CD4-positive, alpha-beta T cell treated with Interleukin-15 for 4 hours (primary cell): Measurements from ENCODE around the gene FBXL4.

Source experiments
- DNase-seq: peaks from one replicate; pipeline ENCODE4 v3.0.0-alpha.2; 2020; ENCODE audit warnings: low spot score

FBXL4 gene

DNA sequence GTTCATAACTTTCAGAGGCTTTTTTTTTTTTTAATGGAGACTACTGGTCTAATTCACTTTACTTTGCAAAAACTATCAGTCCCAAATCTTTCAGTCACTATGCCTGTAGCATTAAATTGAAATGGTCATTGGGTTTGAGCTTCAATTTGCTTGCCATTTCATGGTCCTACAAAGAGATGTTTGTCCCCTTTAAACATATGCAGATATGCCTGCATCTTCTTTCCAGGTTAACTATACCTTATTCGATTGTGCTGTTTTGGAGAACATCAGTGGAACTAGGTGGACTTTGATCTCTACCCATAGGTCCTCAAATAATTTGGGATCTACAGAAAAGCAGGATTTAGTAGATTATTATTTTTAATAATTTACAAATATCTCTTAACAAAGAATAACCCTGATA, 108.8 kb downstream of the FBXL4 start:
- no peak for DNase-seq

DNA sequence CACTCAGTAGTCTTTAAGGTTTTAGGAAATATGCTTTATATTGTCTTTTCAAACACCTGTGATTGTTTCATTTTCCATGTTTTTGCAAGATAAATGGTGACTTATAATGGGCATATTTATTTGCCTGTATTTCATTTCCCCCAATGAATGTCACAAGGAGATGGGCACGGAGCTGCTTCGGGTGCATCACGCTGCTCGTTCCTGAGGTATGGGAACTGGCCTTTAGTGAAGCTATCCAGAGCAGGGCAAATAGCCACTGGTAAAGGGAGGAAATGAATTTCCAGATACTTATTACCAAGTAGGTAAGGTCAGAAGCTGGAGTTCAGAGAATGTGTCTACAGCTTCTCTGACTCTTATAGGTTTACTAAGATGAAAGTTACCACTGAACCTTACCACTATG, 109.7 kb downstream of the FBXL4 start:
- DNase-seq = no peak

DNA sequence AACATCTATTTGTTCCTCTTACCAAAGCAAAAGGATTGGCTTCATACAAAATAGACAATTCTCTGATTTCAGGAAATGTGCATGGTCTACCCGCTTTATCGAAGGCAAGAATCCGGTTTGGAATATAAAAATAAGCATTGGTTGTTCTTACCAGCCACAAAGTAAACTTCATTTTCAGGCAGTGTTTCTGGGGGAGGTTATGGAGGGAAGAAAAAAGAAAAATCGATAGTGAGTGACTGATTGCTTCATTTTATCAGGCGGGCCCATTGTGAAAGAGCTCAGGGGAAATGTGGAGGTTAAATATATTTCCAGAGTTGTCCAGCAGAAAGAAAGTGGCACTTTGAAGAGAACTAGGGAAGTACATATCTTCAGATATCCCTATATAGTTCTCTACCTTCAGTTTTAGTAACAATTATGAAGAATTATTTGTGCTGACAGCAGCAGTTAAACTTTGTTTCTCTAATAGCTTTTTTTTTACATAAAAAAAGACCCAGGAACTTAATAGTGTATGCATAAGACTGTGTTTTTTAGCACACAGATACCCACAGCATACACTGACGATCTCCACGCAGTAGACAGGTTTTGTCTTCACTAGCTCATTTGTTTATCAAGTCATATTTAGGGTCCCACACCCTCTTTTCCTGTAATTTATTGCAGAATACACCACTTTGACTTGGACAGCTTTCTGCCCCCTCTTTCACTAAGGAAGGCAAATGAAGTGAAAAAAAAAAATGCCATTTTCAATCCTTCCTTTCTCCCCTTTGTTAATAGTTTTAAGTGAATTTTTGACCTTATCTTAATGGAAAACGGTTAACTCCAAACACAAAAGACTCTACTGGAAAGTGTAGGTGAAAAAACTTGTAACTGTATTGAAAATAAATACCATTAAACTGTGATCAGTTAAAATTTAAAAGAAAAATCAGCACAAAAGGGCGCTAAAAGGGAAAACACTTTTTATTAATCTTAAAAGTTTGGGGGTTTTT, 110.5 kb downstream of the FBXL4 start:
- DNase-seq = no peak

DNA sequence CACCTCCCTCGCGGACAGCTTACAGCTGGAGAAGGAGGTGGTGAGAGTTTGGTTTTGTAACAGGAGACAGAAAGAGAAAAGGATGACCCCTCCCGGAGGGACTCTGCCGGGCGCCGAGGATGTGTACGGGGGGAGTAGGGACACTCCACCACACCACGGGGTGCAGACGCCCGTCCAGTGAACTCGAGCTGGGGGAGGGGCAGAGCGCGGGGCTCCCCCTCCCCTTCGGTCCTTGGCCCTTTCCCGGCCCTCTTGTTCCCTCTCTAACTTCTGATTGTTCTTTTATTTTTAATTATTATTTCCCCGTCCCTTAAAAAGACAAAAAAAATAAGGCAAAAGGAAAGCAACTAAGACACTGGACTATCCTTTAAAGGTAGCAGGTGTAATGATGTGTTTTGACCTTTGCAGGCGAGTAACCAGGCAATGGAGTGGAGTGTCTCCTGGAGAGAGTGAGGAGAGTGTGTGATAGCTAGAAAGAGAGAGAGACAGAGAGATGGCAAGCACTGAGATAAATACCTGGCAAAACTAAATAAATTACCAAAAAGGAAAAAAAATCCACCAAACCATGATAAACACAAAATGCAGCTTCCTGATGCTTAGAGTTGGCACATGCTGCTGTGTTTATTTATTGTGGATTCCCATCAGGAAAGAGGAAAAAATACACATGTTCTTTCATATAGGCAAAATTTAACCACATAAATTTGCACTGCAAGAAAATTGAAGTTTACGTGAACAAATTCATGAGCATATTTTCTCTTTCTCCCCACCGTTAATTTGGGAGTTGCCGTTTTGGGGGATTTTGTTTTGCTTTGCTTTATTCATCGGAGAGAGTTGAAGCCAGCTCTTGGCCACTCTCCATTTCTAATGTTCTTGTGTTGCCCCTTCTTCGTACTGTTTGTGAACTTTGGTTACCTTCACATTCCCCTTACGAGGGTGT, 111.5 kb downstream of the FBXL4 start:
- DNase-seq = no peak

DNA sequence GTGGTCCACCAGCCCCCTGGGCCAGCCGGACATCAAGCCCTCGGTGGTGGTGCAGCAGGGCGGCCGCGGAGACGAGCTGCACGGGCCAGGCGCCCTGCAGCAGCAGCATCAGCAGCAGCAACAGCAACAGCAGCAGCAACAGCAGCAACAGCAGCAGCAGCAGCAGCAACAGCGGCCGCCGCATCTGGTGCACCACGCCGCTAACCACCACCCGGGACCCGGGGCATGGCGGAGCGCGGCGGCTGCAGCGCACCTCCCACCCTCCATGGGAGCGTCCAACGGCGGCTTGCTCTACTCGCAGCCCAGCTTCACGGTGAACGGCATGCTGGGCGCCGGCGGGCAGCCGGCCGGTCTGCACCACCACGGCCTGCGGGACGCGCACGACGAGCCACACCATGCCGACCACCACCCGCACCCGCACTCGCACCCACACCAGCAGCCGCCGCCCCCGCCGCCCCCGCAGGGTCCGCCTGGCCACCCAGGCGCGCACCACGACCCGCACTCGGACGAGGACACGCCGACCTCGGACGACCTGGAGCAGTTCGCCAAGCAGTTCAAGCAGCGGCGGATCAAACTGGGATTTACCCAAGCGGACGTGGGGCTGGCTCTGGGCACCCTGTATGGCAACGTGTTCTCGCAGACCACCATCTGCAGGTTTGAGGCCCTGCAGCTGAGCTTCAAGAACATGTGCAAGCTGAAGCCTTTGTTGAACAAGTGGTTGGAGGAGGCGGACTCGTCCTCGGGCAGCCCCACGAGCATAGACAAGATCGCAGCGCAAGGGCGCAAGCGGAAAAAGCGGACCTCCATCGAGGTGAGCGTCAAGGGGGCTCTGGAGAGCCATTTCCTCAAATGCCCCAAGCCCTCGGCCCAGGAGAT, 112.4 kb downstream of the FBXL4 start:
- DNase-seq = no peak

DNA sequence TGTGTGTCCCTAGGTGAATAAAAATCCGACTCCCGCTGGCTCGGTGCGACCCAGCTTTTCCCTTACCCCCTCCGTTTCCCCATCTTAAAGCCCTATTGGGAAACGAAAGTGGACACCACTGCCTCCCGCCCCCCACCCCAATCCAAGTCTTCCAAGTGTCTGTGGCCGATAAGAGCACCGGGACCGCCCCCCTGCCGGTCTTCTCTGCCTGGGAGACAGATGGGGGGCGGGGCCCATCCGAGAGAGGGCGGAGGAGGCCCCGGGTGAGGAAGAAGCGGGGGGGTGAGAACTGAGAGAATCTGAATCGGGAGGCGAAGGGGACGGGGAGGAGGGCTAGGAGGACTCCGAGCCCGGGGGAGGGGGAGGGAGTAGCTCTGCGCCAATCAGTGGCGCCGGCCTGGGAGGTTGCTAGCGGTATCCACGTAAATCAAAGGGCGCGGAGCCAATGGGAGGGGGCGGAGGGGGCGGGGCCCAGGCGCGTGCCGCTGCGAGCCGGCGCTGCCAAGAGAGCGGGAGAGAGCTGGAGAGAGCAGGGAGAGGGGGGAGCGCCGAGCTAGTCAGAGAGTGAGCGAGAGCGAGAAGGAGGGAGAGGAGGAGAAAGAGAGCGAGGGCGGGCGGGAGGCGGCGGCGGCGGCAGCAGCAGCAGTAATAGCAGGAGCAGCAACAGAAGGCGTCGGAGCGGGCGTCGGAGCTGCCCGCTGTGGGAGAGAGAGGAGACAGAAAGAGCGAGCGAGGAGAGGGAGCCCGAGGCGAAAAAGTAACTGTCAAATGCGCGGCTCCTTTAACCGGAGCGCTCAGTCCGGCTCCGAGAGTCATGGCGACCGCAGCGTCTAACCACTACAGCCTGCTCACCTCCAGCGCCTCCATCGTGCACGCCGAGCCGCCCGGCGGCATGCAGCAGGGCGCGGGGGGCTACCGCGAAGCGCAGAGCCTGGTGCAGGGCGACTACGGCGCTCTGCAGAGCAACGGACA, 113.4 kb downstream of the FBXL4 start, which contains the start of gene POU3F2:
POU3F2 (plus strand) TSS at position 515 of the 972 bp plus-strand sequence; CDS start at position 815, 300 bp downstream.
- DNase-seq = peak; percentile 63

DNA sequence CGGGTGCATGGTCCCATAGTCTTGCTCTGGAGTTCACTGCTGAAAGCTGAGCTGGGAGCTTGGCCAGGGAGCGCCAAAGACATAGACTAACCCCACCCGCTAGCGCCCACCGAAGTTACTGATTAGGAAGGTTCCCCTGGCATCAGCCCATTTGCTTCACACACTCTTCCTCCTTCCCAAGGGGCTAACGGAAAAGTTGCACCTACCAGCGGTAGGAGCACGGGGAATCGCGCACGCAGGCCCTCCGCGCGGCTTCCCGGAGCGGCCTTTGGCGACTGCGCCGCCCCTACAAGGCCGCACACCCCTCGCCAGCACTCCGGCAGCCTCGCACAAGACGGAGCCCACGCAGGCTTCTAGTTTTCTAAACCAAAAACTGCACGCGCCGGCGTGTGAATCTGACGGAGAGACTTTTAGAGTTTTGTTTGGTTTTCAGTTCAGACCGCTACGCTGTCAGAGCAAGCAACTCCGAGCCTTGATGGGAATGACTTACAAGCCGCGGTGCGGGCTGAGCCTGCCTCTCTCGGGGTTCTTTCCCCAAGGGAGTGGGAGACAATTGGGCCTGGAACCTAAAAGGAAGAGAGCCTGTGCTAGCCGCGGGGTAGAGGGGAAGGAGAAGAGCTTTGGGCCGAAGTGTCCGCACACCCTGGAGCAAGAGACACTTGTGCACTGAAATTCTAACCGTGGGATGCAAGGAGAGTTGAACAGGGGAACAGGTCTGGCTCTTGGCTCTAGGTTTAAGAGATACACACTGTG, 114.3 kb downstream of the FBXL4 start:
- DNase-seq = no peak

DNA sequence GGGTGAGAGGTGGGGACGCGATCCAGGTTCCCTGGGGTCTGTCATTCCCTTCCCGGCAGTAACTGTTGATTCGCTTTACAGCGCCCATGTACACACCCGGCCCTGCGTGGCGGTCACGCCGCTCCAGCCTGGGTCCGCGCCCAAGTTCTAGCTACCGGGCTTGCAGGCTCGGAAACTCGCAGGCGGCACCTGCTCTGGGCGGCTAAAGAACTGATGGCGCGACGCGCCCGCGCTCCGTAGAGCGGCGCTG, 114.8 kb downstream of the FBXL4 start:
- DNase-seq = no peak

DNA sequence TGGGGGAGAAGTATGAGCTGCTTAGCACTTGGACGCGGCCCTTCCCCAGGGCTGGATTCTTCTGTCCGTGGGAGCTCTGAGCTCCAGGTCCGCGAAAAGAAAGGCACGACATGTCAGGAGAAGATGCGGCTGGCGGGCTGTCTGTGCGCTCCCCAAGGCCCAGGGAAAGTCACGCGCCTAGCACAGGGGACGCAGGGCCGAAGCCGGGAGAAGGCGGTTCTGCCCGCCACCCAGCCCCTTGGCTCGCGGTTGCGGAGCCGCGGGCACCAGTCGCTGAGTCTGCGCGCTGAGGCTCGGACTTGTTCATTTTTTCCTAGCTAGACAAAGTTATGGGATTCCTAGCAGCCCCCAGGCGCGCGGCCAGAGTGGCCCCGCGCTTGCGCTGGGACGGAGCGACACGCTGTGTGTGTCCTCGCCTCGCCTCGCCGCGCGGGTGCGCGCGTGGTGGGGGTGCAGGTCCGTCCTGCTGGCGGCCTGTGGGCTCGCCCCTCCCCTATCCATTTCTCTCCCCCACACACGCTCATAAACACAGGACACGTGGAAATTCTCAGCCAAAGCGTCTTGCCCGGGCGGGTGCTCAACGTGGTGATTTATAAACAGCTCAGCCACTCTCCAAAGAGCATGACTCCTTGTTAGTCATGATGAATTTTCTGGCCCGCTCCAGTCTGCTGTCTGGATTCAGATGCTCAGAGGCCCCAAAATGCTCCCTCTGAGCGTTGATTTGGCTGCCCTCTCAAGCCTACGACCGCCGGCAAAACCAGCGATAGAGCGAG, 115.3 kb downstream of the FBXL4 start:
- DNase-seq = no peak

DNA sequence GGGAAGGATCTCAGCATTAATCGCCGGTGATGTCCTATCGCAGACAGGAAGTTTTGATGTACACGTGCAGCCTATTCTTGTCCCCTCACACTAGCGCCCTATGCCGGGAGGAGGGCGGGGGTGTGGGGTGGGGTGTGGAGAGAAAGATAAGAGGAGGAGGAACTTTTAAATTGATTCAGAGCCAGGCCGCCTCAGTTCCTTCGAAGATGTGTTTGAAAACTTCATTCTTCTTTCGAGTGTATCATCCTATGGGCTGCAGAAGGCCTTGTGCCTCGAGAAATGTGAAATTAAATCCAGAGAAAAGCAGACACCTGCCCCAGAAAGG, 115.8 kb downstream of the FBXL4 start:
- no peak for DNase-seq

DNA sequence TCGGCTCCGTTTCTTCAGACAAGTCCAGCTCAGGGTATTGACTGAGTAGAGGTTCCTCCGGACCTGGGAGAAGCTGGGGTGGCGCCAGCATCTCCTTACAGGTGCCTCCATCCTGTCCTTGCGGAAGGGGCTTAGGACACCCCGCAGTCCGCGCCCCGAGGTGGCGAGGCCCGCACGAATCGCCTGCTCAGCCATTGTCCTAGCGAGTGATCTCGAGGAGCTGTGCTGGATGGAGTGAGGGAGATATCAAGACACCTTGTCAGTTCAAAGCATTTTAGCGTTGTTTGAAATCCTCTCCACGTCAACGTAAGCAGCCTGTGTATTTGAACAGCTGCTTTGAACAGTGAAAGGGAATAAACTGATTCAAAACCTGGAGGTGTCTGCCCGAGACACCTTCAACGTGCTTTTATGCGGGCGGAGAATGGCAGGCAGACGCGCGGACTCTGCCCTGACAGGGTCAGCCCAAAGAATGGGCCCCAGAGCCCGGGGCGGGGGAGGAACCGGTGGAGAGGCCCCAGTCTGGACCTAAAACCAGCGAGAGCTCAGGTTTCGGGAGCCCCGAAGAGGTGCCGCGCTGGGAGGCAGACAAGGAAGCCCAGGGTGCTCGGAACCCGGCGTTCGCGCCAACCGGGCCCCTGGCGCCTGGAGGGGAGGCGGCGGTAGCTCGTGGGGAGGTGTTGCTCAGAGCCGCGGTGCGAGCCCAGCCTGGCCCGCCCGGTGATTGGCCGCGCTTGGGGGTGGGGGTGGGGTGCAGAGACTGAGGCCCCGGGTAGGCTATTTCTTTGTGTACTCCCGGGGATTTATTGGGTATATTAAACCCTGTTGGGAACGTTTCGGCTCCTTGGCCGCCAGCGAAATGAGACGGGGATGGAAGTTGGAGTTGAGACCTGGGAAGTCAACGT, 116.4 kb downstream of the FBXL4 start:
- DNase-seq = no peak

DNA sequence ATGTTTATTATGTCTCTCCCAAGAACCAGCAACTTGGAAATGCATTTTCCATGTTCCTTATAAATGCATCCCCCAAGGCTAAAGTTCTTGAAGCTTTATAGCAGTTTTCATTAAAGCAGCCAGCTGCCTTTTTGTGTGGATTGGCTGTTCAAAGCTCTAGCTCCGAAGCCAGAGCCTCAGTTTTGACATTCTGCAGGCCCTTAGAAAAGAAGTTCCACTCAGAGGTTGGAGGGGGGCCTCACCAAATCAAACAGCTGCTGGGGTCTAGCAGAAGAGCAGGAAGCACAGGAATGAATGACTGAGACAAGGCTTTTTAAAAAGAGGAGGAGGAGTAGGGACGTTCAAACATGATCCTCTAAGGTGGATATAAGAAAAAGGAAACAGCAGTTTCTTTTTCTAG, 117.6 kb downstream of the FBXL4 start:
- DNase-seq = no peak

DNA sequence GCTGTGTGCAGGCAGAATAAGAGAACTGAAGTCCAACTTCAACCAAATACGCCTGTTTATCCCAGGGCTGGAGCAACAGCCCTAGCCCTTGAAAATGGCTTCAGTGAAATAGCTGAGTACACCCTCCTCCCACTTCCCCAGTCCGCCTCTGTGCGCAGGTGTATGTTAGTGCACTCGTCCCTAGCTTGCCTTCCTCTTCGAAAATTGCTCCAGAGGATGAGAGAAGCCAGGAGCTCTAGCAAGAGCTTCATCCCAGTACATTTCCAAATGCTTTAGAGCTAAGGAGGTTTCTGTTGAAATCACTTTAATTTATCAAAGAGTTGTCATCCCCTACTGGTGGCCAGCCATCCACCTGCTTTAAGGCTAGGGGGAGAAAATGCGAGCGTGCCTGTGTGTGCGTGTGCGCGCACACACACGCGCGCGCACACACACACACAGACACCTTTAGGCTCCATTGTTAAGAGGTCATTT, 118.8 kb downstream of the FBXL4 start:
- DNase-seq = no peak

DNA sequence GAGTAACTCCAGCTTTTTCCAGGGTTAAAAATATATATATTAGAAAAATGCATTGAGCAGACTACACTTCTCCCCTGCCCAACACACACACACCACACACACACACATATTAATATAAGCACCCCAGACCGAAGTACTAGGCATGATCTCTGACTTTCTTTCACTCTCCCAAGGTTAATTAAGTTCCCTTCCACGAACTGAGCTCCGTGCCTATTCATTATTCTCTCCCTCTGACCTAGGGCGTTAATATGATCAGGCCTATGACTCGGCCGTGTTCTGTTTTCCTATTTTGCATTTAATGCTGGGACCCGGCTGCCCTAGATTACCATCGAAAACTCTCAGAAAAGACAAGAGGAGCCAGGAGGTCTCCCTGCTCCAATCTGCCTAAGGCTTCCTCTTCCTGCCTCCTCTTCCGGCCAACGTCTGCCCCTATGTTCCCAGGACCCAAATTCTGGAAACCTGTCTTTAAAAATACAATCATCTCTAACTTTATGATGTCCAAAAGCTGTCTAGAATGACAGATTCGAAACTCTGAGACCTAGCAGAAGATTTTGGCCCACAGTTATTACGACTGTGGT, 119.4 kb downstream of the FBXL4 start:
- DNase-seq = no peak

DNA sequence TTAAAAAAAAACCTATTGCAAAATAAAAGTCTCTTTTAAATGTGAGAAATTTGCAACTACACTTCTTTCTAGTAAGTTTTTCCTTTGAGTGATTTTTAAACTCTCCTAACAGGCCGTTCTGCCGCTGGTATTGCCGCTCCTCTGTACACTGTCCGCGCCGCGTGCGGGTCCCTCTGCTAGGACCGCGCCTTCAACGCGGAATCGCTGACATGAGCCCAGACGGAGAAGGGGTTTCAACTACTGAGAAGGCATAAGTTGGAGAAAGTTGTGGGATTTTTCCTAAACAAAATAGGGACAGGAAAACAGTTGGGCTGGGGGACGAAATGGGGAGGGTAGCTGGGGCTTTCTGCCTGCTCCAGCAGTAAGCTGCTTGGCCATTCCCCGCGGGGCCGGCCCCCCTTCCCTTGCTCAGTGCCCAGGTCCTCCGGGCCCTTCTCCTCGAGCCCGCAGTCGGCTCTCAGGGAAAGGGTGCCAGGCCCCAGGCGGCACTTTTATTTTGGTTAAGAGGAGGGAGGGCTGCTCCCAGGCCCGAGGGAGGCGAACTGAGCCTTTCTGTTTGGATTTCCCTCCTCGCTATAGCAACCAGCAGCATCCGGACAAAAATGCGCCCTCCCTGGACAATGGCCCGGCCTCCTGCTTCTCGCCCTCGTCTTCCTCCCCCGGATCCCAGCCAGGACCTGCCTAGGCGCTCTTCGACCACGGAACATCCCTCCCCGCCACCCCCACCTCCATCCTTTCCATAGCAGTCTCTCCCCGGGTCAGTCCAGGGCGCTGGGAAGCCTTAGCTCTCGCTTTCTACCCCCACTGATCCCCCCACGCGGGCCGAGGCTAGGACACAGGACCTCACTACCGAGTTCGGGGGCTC, 120.2 kb downstream of the FBXL4 start:
- DNase-seq = no peak

DNA sequence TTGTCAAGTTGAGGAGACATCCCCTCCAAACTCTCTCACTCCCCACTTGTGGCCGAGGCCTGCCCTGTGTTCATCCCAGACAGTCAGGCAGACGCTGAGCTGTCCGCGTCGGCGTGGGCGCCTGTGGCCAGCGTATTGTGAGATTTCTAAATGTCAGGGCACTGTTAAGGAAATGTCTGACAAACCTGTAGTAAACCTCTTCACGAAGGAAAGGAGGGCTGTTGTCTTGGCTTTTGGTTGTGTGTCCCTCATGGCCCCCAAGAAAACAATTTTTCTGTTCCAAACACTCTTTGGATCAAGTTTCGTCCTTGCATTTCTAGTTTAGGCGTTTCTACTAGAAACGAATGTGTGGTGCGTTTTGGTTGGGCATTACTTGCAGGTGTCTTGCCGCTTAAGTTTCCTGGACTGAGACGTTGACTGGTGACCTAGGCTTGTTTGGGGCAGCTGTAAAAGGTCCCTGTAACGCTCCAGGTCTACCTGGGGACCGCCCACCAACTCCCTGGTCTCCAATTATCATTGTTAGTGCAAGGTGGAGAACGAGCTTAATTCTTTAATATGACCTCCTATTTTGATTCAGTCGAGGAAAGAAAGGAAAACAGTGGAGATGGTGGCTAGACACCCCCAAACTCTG, 122.0 kb downstream of the FBXL4 start:
- no peak for DNase-seq
